GM21723 (cell line): Measurements from ENCODE around the gene DHRS2.

ENCODE experiments used
- ATAC-seq: cut with Tn5 transposase; IDR thresholded peaks from one replicate; pipeline ENCODE4 v1.9.1; 2021; ENCODE audit warnings: mild to moderate bottlenecking, moderate library complexity; ENCODE audit not compliant: unreplicated experiment

The DHRS2 gene

GRCh38 chr14:23612354-23612732, 23.8 kb upstream of the DHRS2 start:
- no peak for ATAC-seq

DNA sequence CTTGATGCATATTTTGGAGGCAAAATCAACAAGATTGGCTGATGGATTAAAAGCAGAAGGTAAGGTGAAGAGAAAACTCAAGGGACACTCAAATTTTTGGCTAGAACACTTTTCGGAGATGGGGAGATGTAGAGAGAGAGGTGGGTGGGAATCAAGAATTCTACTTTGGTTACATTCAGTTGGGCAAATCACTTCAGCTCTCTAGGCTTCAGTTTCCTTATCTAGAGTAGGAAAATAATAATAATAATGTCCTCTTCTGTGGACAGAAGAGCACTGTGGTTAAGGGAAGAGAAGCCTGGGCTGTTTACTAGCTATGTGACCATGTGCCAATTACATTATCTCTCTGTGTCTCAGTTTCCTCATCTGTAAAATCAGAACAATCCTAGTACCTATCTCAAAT, 23.4 kb upstream of the DHRS2 start:
- no peak for ATAC-seq

- ATAC-seq, result no peak
Observed at GRCh38 chr14:23613242-23614070, 22.7 kb upstream of the DHRS2 start.

GRCh38 chr14:23614395-23614828, 21.8 kb upstream of the DHRS2 start:
- no peak for ATAC-seq

DNA sequence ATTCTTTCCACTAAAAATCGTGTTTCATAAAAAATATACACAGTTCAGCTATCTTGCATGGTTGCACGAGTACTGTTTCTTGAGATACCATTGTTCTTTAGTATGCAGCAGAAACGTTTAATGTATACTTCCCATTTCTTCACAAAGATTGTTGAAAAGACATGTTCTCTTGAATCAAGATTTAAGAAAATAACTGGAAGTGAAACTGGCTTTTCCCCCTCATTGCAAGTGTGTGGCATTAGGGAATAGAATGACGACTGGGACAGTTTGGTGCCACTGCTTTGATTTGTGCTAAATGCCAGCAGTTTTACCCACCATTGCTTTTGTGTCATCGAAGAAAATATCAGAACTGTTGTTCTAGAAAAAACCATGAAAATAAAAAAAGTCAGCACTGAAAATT, 20.3 kb upstream of the DHRS2 start:
- ATAC-seq, result no peak

DNA sequence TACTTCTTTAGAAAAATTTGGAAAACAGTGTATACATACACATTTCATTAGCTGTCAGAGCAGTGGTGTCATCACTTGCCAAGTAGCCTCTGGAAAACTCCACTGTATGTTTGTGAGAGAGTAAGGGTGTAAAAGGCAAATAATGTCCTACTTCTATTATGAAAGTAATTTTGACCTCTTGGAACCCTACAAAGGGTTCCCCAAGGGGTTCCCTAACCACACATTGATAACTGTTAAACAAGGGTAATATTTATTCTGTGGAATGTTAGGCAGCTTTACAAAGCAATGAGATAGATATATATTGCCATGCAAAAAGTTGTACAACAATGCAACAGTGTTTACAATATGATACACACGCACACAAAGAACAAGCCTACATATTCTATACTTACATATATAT, 18.6 kb upstream of the DHRS2 start:
- ATAC-seq, result no peak

- no peak for ATAC-seq
Observed at GRCh38 chr14:23618415-23618988, 17.7 kb upstream of the DHRS2 start.

GRCh38 chr14:23620177-23620702, 15.9 kb upstream of the DHRS2 start:
- no peak for ATAC-seq

- ATAC-seq, result no peak
Observed at GRCh38 chr14:23621204-23621931, 14.8 kb upstream of the DHRS2 start.

DNA sequence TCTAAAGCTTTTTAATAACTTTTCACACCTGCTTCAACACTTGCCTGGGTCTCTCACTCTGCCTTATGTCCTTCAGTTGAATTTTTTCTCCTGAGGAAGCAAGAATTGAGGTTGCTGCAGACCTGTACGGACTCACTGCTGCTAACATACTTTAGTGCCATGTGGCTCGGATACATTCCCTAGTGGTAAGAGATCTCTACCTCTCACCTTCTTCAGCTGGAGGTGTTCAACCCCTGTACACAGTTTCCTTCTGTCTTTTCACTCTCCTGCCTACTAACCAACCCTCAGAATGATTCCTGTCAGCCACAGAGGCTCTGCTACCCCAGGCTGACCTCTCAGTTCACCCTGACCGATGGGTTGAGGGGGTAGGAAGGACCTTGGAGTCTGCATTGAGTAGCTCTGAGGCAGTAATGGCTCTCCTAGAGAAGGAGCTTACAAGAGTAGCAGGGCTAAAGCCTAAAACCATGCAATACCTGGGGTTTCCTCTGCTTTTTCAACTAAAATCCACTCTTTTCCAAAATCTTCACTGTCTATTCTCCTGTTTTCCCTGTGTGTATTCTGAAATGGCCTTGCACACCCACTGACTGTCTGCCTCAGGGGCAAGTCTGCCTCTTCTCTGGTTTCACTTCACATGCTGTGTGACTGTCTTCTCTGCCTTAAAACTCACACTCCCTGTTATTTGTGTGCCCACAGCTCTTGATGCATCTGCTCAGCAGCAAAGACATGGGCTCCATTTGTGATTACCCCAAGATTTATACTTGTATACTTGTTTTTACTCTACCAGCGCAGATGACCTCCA, 14.0 kb upstream of the DHRS2 start:
- ATAC-seq, result no peak

- no peak for ATAC-seq
Observed at GRCh38 chr14:23622990-23623389, 13.2 kb upstream of the DHRS2 start.

- ATAC-seq, result no peak
Observed at GRCh38 chr14:23623962-23624361, 12.2 kb upstream of the DHRS2 start.

GRCh38 chr14:23624830-23625404, 11.2 kb upstream of the DHRS2 start:
- no peak for ATAC-seq

DNA sequence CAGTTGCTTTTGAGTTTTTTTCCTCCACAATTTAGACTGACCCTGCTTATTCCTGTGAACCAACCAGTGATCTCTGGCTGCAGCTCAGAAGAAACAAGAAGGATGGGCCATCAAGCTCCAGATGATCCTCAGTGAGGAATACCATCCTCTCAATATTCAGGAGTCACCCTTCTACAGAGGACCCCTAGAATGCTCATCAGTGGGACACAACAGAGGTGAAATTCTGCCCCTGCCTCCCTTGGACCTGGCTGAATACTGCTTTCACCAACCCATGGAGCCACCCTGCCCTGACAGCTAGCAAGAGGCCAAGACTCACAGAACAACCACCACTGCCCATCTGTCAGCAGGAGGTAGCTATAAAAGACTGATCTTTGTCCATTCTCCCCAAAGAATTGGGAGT, 9.2 kb upstream of the DHRS2 start:
- ATAC-seq, result no peak

- no peak for ATAC-seq
Observed at GRCh38 chr14:23627961-23628360, 8.2 kb upstream of the DHRS2 start.

GRCh38 chr14:23629204-23629603, 7.0 kb upstream of the DHRS2 start:
- no peak for ATAC-seq

DNA sequence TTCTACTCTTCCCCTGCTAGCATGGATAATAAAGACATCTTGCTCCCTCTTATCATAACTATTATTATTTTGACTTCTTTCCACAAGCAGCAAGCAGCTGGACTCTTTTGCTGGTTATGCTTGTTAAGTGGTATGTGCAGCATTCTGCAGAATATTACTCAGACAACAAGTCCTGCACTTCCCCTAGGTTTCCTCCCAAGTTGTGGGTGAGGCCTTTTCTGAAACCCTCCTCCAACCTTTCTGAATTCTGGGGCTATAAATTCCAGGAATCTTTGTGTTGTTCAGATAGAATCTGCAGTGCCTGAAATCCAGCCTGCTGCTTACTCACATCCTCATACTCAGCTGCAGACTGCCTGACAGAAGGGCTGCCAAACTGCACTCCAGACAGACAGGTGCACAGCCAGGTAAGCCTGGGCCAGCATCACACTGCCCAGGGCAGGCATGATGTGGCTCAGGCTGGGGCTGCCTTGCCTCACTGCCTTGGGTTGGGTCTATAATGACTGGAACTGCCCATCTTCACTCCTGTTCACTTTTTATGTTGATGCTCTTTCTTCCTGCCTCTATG, 6.2 kb upstream of the DHRS2 start:
- no peak for ATAC-seq

DNA sequence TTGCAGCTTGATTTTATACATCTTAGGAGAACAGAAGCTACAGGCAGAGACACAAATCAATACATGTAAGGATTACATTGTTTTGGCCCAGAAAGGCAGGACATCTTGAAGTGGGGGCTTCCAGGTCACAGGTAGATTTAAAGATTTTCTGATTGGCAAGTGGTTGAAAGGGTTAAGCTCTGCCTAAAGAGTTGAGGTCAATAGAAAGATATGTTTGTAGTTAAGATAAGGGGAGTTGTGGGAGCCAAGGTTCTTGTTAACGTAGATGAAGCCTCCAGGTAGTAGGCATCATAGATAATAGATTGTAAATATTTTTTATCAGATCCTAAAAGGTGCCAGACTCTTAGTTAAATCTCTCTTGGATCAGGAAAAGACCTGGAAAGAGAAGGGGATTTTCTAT, 5.5 kb upstream of the DHRS2 start:
- ATAC-seq, result no peak

DNA sequence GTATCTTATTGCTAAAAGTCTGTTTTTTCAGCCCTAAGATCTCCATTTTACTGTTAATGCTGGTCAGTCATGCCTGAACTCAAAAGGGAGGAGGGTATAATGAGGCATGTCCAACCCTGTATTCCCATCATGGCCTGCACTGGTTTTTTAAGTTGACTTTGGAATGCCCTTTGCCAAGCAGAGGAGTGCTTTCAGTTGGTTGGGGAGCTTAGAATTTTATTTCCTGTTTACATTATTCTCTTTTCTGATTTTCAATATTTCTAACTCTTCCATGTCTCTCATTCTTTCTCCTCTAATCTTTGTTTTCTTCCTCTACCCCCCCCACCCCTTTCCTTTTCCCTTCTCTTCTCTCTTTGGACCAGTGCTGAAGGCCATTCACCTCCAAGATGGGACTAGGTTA, 4.9 kb upstream of the DHRS2 start:
- ATAC-seq, result no peak

- peak; percentile 76 for ATAC-seq
Observed at GRCh38 chr14:23631702-23632460, 4.3 kb upstream of the DHRS2 start.
